ENCODE measurements around the gene VMAC.

DNA sequence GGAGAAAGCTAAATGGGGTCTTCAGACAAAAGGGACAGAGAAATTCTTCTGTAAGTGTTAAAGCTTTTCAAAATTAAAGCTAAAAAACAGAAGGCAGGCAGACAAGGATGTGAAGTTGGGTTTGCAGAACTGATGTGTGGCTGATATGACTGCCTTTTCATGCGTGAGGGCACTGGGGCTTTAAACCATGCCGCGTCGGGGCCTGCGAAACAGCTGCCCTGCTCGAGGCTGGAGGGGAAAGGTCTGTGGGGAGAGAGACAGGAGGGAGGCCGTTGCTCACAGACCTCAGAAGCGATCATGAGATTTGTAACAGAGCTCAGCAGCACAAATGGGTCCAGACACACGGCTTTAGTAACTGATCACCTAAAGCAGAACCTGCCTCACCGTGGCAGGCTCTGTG is 32.9 kb downstream of the VMAC start:
- TF ChIP-seq POLR2A (IDR thresholded peaks at IDR 0.05) (no peak), EP300 (IDR thresholded peaks at IDR 0.05) (no peak)
- TF ChIP-seq, protein P1, sequence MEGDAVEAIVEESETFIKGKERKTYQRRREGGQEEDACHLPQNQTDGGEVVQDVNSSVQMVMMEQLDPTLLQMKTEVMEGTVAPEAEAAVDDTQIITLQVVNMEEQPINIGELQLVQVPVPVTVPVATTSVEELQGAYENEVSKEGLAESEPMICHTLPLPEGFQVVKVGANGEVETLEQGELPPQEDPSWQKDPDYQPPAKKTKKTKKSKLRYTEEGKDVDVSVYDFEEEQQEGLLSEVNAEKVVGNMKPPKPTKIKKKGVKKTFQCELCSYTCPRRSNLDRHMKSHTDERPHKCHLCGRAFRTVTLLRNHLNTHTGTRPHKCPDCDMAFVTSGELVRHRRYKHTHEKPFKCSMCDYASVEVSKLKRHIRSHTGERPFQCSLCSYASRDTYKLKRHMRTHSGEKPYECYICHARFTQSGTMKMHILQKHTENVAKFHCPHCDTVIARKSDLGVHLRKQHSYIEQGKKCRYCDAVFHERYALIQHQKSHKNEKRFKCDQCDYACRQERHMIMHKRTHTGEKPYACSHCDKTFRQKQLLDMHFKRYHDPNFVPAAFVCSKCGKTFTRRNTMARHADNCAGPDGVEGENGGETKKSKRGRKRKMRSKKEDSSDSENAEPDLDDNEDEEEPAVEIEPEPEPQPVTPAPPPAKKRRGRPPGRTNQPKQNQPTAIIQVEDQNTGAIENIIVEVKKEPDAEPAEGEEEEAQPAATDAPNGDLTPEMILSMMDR (IDR thresholded peaks at IDR 0.05): no peak

Measured in stomach (tissue), 4 donors.